ENCODE data around the gene TCF20. TPM values are rescaled to one million over a fixed set of nuclear protein-coding genes. Genes with fewer than 3 reads are reported as not detected.

The TCF20 gene
- total RNA-seq, 1 donor from 2014 or later: 112 TPM

- H3K4me1 Mint-ChIP-seq (ENCODE audit: low read depth, unreplicated experiment): peaks cover 55% of the 10 kb centered on the region
- no peak overlapping the region for H3K4me3 Mint-ChIP-seq (ENCODE audit: unreplicated experiment)
- peaks cover 5% of the 10 kb centered on the region for H3K9me3 Mint-ChIP-seq (ENCODE audit: unreplicated experiment)
- H3K27me3 Mint-ChIP-seq (ENCODE audit: unreplicated experiment): peaks cover 15% of the 10 kb centered on the region
- no peaks in the 10 kb centered on the region for H3K36me3 Mint-ChIP-seq (ENCODE audit: unreplicated experiment)
- no peak for TF ChIP-seq CTCF (IDR thresholded peaks at IDR 0.05; ENCODE audit: partially characterized antibody, unreplicated experiment)
- DNase-seq: no peak
- H3K27ac Mint-ChIP-seq (ENCODE audit: unreplicated experiment): no peak overlapping the region
These were observed 35.6 kb upstream of the TCF20 start for GRCh38 chr22:42306010-42306409.

DNA sequence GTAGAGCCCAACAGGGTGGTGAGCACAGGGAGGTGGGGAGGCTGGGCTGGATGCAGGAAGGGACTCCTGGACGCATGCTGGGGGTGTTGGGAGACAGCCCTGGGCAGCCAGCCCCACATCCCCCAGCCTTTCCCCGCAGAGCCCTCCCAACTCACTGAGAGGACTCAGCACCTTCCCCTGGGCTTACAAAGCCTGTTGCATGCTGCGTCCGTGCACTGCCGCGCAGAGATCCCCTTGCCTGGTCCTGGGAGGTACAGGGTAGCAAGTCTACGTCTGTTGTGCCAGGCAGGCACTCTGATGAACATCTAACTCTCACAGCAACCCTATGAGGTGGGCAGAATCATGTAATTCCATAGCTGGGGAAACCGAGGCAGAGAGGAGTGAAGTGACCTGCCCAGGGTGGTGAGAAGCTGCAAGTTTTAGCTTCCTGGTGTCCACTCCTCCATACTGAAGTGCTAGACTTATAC lies 33.9 kb upstream of the TCF20 start:
- H3K27ac Mint-ChIP-seq (ENCODE audit: unreplicated experiment): no peak overlapping the region
- peaks cover 7% of the 10 kb centered on the region for H3K9me3 Mint-ChIP-seq (ENCODE audit: unreplicated experiment)
- peak overlapping the region; percentile 78 for H3K4me3 Mint-ChIP-seq (ENCODE audit: unreplicated experiment)
- H3K36me3 Mint-ChIP-seq (ENCODE audit: unreplicated experiment): no peaks in the 10 kb centered on the region
- no peak for TF ChIP-seq CTCF (IDR thresholded peaks at IDR 0.05; ENCODE audit: partially characterized antibody, unreplicated experiment)
- no peak for DNase-seq
- peaks cover 18% of the 10 kb centered on the region for H3K27me3 Mint-ChIP-seq (ENCODE audit: unreplicated experiment)
- peaks cover 52% of the 10 kb centered on the region for H3K4me1 Mint-ChIP-seq (ENCODE audit: low read depth, unreplicated experiment)

DNA sequence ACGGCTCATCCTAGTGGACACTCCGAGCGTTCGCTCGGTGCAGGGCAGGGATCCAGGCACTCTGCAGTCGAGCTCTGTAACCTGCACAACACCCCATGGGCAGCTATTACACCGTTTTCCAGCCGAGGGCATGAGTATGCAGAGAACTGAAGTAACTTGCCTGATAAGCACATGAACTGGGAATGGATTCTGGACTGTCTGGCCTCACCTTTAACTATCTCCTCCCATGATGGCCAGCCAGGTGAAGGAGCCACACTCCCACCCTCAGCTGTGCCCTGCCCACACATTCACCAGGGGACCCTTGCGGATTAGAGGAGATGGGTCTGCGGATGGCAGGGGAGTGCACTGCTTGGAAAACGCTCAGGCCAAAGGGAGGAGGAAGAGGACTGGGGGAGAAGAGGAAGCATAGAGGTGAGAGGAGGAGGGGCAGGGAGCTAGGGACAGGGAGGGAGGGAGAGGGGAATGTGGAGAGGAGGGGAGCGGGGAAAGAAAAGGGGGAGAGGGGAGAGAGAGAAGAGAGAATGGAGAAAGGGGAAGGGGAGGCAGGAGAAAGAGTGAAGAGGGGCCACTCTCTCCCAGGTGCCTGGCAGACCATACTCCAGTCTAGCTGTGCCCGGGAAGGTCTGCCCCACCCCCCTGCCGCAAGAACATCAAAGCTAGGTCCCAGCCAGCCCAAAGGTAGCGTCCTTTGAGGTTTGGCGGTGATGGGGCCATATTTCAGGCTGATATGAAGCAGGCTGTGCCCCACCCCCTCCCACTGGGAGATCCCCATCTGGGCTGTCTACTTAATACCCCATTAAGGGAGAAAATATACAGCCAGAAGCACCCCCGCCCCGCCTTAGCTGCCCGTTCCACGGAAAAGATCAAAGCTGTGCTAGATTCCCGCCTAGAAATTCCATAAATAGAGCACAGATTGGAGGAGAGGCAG lies 33.2 kb upstream of the TCF20 start:
- Mint-ChIP-seq H3K4me3 (ENCODE audit: unreplicated experiment) (peak overlapping the region; percentile 78), H3K36me3 (ENCODE audit: unreplicated experiment) (no peaks in the 10 kb centered on the region), H3K9me3 (ENCODE audit: unreplicated experiment) (peaks cover 7% of the 10 kb centered on the region), H3K27ac (ENCODE audit: unreplicated experiment) (no peak overlapping the region), H3K4me1 (ENCODE audit: low read depth, unreplicated experiment) (peaks cover 52% of the 10 kb centered on the region), H3K27me3 (ENCODE audit: unreplicated experiment) (peaks cover 18% of the 10 kb centered on the region)
- TF ChIP-seq CTCF (IDR thresholded peaks at IDR 0.05; ENCODE audit: partially characterized antibody, unreplicated experiment): no peak
- peak; percentile 65 for DNase-seq

- Mint-ChIP-seq H3K27ac (ENCODE audit: unreplicated experiment) (no peak overlapping the region), H3K27me3 (ENCODE audit: unreplicated experiment) (peaks cover 14% of the 10 kb centered on the region), H3K4me1 (ENCODE audit: low read depth, unreplicated experiment) (peaks cover 41% of the 10 kb centered on the region), H3K4me3 (ENCODE audit: unreplicated experiment) (no peak overlapping the region), H3K36me3 (ENCODE audit: unreplicated experiment) (no peaks in the 10 kb centered on the region), H3K9me3 (ENCODE audit: unreplicated experiment) (peaks cover 4% of the 10 kb centered on the region)
- DNase-seq: no peak
- TF ChIP-seq CTCF (IDR thresholded peaks at IDR 0.05; ENCODE audit: partially characterized antibody, unreplicated experiment): no peak
These were observed 31.3 kb upstream of the TCF20 start for GRCh38 chr22:42301742-42302102.
